Hepatocyte (in vitro differentiated cells): ENCODE data around the gene PDE7B. TPM values are rescaled to one million over a fixed set of nuclear protein-coding genes. Genes with fewer than 3 reads are reported as not detected.

ENCODE experiments used
- DNase-seq: peaks from one replicate; pipeline ENCODE4 v3.0.0-alpha.2; 2016; ENCODE audit warnings: low spot score
- H2AFZ ChIP-seq: fragments of 200-600 bp; sonication (generic); 2 replicates; pipeline ENCODE4 v1.6.0; 2016; ENCODE audit warnings: antibody characterized with exemption, mild to moderate bottlenecking
- H3K27ac ChIP-seq: fragments of 200-600 bp; sonication (generic); 2 replicates; pipeline ENCODE4 v1.5.1; 2016; ENCODE audit warnings: mild to moderate bottlenecking
- H3K27me3 ChIP-seq: fragments of 200-600 bp; sonication (generic); 2 replicates; pipeline ENCODE4 v1.6.1; 2016
- H3K36me3 ChIP-seq: fragments of 200-600 bp; sonication (generic); replicated peaks from 2 replicates; pipeline ENCODE4 v1.5.1; 2016; ENCODE audit warnings: low read depth; ENCODE audit not compliant: insufficient read depth
- H3K4me1 ChIP-seq: fragments of 200-600 bp; sonication (generic); 2 replicates; pipeline ENCODE4 v1.5.1; 2016; ENCODE audit warnings: mild to moderate bottlenecking, moderate library complexity; ENCODE audit not compliant: insufficient read depth
- H3K4me2 ChIP-seq: fragments of 200-600 bp; sonication (generic); 2 replicates; pipeline ENCODE4 v1.6.0; 2016
- H3K4me3 ChIP-seq: fragments of 200-600 bp; sonication (generic); 2 replicates; pipeline ENCODE4 v1.5.1; 2016; ENCODE audit warnings: mild to moderate bottlenecking
- H3K79me2 ChIP-seq: fragments of 200-600 bp; sonication (generic); 2 replicates; pipeline ENCODE4 v1.6.0; 2017; ENCODE audit warnings: mild to moderate bottlenecking
- H3K9me2 ChIP-seq: fragments of 200-600 bp; sonication (generic); replicated peaks from 2 replicates; pipeline ENCODE4 v1.6.0; 2017; ENCODE audit warnings: mild to moderate bottlenecking; ENCODE audit not compliant: insufficient read depth
- H3K9me3 ChIP-seq: fragments of 200-600 bp; sonication (generic); 2 replicates; pipeline ENCODE4 v1.5.1; 2016; ENCODE audit warnings: low read depth, mild to moderate bottlenecking
- H4K20me1 ChIP-seq: fragments of 200-600 bp; sonication (generic); 2 replicates; pipeline ENCODE4 v1.6.0; 2016; ENCODE audit warnings: mild to moderate bottlenecking; ENCODE audit not compliant: insufficient read depth, poor library complexity, severe bottlenecking
- EZH2 ChIP-seq: fragments of 200-600 bp; sonication (generic); IDR thresholded peaks from 2 replicates; pipeline ENCODE4 v1.6.1; 2016; ENCODE audit warnings: antibody characterized with exemption, mild to moderate bottlenecking, borderline replicate concordance
- EZH2phosphoT487 ChIP-seq: fragments of 200-600 bp; sonication (generic); IDR thresholded peaks from one replicate; pipeline ENCODE4 v1.6.1; 2018; ENCODE audit warnings: antibody characterized with exemption, mild to moderate bottlenecking, low read depth, moderate library complexity; ENCODE audit not compliant: unreplicated experiment, severe bottlenecking
- WGBS: methylation state at CpG from one replicate; pipeline ENCODE4 v1.1.6; 2016; ENCODE audit warnings: low lambda C conversion rate; ENCODE audit errors: missing lambda C conversion rate; 5-methylcytosine and 5-hydroxymethylcytosine counted together
- polyA plus RNA-seq: library from polyadenylated mRNA; unstranded; fragments of >200 nt; fragmentation: Nextera tagmentation; extraction: Ambion mirVana; gene quantifications from 2 replicates; pipeline ENCODE4 v1.2.1, GENCODE V29; 2016
- total RNA-seq: library from RNA; depleted of rRNA; stranded (reverse); fragments of >200 nt; gene quantifications from 2 replicates; pipeline ENCODE4 v1.2.3, GENCODE V29; 2014
- TF ChIP-seq, protein P1 (sequence below): fragments of 200-600 bp; sonication (generic); IDR thresholded peaks from 2 replicates; pipeline ENCODE4 v1.5.1; 2016; ENCODE audit warnings: antibody characterized with exemption, mild to moderate bottlenecking; ENCODE audit not compliant: poor library complexity

Gene PDE7B
- total and polyA plus RNA-seq, 2 experiments from 2014 or later, result 3.4 to 7.2 TPM

DNA sequence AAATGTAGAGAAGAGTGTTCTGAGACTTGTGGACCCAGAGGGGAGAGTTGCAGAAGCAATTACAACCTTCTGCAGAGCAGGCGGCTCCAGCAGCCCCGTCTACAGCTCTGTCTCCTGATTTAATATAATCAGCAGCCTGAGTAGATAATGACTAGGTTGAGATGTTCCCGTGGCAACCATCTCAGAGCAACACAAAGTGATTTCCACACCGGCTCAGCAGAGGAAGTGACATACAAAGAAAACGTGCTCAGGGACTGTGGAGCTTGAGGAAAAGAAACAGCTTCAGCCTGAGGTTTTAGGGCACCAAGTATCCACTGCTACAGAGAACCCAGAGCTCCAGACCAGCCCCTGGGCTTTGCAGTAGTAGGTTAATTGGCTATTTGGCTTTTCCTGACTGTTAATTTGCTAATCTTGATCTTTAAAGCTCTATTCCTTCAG lies 262.3 kb downstream of the PDE7B start:
- H3K27ac ChIP-seq, result peak overlapping the region; percentile 10
- DNase-seq, result peak; percentile 79
- no peaks in the 10 kb centered on the region for H3K79me2 ChIP-seq
- H3K4me3 ChIP-seq, result no peak overlapping the region
- peak overlapping the region; percentile 2 for H3K4me2 ChIP-seq
- no peaks in the 10 kb centered on the region for H3K9me2 ChIP-seq
- no peaks in the 10 kb centered on the region for H3K9me3 ChIP-seq
- H4K20me1 ChIP-seq, result no peaks in the 10 kb centered on the region
- H3K27me3 ChIP-seq, result no peaks in the 10 kb centered on the region
- TF ChIP-seq EZH2phosphoT487, result no peak
- no peak for TF ChIP-seq EZH2
- TF ChIP-seq, protein P1, sequence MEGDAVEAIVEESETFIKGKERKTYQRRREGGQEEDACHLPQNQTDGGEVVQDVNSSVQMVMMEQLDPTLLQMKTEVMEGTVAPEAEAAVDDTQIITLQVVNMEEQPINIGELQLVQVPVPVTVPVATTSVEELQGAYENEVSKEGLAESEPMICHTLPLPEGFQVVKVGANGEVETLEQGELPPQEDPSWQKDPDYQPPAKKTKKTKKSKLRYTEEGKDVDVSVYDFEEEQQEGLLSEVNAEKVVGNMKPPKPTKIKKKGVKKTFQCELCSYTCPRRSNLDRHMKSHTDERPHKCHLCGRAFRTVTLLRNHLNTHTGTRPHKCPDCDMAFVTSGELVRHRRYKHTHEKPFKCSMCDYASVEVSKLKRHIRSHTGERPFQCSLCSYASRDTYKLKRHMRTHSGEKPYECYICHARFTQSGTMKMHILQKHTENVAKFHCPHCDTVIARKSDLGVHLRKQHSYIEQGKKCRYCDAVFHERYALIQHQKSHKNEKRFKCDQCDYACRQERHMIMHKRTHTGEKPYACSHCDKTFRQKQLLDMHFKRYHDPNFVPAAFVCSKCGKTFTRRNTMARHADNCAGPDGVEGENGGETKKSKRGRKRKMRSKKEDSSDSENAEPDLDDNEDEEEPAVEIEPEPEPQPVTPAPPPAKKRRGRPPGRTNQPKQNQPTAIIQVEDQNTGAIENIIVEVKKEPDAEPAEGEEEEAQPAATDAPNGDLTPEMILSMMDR, result no peak
- H3K36me3 ChIP-seq, result no peaks in the 10 kb centered on the region
- peaks cover 4% of the 10 kb centered on the region for H3K4me1 ChIP-seq
- 15% methylated on average over 5 of the region's 5 CpGs for WGBS
- no peak overlapping the region for H2AFZ ChIP-seq

DNA sequence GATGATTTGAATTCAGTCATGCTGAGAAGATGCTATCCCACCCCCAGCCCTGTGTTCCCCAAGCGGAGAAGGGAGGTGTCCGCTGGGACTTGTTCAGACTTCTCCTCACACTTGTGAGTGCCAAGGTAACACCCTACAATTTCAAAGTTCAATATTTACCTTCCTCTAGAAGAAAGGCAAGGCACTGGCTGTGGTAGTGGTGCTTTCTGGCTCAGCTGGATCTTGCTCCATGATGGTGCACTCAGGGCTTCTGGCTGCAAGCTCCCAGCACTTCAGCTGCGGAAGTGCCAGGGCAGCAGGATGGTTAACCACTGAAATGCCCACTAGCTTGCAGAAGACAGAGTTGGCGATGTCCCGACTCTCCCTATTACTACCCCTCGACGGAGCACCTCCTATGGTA lies 263.2 kb downstream of the PDE7B start:
- no peaks in the 10 kb centered on the region for H3K9me3 ChIP-seq
- DNase-seq, result no peak
- H3K79me2 ChIP-seq, result no peaks in the 10 kb centered on the region
- no peaks in the 10 kb centered on the region for H3K9me2 ChIP-seq
- no peaks in the 10 kb centered on the region for H3K27me3 ChIP-seq
- H3K36me3 ChIP-seq, result no peaks in the 10 kb centered on the region
- no peak overlapping the region for H3K4me3 ChIP-seq
- no peak overlapping the region for H2AFZ ChIP-seq
- H3K4me2 ChIP-seq, result no peak overlapping the region
- H4K20me1 ChIP-seq, result no peaks in the 10 kb centered on the region
- 93% methylated on average over 7 of the region's 7 CpGs for WGBS
- H3K27ac ChIP-seq, result peak overlapping the region; percentile 10
- no peak for TF ChIP-seq EZH2phosphoT487
- TF ChIP-seq, protein P1, result no peak
- H3K4me1 ChIP-seq, result peaks cover 4% of the 10 kb centered on the region

DNA sequence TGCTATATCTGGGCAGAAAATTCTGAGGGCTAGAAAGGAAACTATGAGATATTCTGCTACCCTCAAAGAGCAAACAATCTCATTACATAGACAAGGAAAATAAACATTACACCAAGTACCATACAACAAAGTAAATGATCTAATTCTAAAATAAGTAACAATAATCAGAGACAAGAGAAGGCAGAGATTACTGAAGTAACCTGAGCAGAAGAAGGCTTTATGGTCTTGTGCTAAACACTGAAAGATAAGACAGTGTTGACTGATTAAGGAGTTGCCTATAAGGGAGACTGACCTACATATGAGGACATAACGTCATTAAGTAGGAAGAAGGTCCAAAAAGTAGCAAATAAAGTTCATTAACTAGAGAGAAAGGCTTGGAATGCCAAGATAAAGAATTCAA lies 264.4 kb downstream of the PDE7B start:
- Histone ChIP-seq H3K79me2 (no peaks in the 10 kb centered on the region), H2AFZ (no peak overlapping the region), H3K27me3 (no peaks in the 10 kb centered on the region), H3K9me3 (no peaks in the 10 kb centered on the region), H4K20me1 (no peaks in the 10 kb centered on the region), H3K27ac (no peak overlapping the region), H3K9me2 (no peaks in the 10 kb centered on the region), H3K4me2 (no peak overlapping the region), H3K36me3 (no peaks in the 10 kb centered on the region), H3K4me3 (no peak overlapping the region), H3K4me1 (peaks cover 4% of the 10 kb centered on the region)
- WGBS, result 42% methylated on average over 1 of the region's 1 CpG
- no peak for DNase-seq
- TF ChIP-seq EZH2phosphoT487 (no peak), EZH2 (no peak)
- TF ChIP-seq, protein P1, result no peak

DNA sequence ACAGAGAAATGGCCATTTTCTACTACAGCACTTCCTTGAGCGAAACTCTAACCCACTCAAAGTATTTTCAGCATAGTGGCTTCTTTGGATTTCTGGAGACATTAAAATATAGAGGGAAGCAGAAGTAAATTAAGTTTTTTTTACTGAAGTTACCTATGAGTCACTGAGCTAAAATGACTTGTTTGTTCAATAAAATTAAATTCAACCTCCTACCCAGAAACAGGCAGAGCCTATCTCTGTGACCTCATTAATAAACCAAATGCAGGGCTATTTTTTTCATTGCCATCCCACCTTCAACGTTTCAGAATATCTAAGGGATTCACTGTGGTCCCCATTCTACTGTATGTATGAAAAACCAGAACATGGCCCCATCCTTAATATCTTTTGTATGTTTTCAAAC lies 265.6 kb downstream of the PDE7B start:
- TF ChIP-seq EZH2phosphoT487, result no peak
- H3K4me2 ChIP-seq, result no peak overlapping the region
- 63% methylated on average over 2 of the region's 2 CpGs for WGBS
- no peaks in the 10 kb centered on the region for H3K9me3 ChIP-seq
- no peak overlapping the region for H3K27ac ChIP-seq
- H3K9me2 ChIP-seq, result no peaks in the 10 kb centered on the region
- no peaks in the 10 kb centered on the region for H3K27me3 ChIP-seq
- no peak overlapping the region for H3K4me3 ChIP-seq
- no peaks in the 10 kb centered on the region for H4K20me1 ChIP-seq
- H2AFZ ChIP-seq, result no peak overlapping the region
- H3K4me1 ChIP-seq, result peaks cover 4% of the 10 kb centered on the region
- no peaks in the 10 kb centered on the region for H3K79me2 ChIP-seq
- DNase-seq, result no peak
- H3K36me3 ChIP-seq, result no peaks in the 10 kb centered on the region
